Fibroblast of the aortic adventitia (primary cell): ENCODE measurements around the gene ADAMTS12. TPM values are rescaled to one million over a fixed set of nuclear protein-coding genes. Genes with fewer than 3 reads are reported as not detected.

Source experiments
- DNase-seq: peaks from one replicate; pipeline ENCODE4 v3.0.0-alpha.2; 2010; ENCODE audit warnings: low read depth
- H3K4me3 ChIP-seq: 2 replicates; pipeline ENCODE4 v1.5.1; 2011; ENCODE audit warnings: low read depth, mild to moderate bottlenecking, control low read depth, low read length, moderate library complexity
- total RNA-seq: library from RNA; depleted of rRNA; stranded (reverse); fragments of >200 nt; gene quantifications from 2 replicates; pipeline ENCODE4 v1.2.3, GENCODE V29; 2012; ENCODE audit warnings: low replicate concordance
- TF ChIP-seq, protein P1 (sequence below): IDR thresholded peaks from 2 replicates; pipeline ENCODE4 v1.5.1; 2011; ENCODE audit warnings: mild to moderate bottlenecking, low read length, control low read depth, inconsistent platforms; ENCODE audit not compliant: insufficient read depth

ADAMTS12 gene
- total RNA-seq, 1 donor, result 13.0 TPM

DNA sequence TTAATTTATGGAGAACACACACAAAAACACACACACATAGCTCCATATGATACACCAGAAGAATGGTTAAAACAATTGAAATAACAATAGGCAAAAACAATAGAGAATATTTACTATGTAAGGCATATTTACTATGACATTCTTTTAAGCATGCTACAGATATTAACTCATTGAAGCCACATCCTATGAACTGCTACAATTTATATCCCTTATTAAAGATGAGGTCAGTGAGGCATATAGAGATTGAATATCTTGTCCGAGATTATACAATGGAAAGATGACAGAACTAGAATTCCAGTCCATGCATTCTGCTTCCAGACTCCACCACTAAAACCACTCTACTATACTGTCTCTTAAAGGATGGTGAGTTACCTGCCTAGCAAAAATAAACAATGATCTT, 60.7 kb downstream of the ADAMTS12 start:
- TF ChIP-seq, protein P1, sequence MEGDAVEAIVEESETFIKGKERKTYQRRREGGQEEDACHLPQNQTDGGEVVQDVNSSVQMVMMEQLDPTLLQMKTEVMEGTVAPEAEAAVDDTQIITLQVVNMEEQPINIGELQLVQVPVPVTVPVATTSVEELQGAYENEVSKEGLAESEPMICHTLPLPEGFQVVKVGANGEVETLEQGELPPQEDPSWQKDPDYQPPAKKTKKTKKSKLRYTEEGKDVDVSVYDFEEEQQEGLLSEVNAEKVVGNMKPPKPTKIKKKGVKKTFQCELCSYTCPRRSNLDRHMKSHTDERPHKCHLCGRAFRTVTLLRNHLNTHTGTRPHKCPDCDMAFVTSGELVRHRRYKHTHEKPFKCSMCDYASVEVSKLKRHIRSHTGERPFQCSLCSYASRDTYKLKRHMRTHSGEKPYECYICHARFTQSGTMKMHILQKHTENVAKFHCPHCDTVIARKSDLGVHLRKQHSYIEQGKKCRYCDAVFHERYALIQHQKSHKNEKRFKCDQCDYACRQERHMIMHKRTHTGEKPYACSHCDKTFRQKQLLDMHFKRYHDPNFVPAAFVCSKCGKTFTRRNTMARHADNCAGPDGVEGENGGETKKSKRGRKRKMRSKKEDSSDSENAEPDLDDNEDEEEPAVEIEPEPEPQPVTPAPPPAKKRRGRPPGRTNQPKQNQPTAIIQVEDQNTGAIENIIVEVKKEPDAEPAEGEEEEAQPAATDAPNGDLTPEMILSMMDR, result no peak
- H3K4me3 ChIP-seq, result no peak overlapping the region
- DNase-seq, result no peak

DNA sequence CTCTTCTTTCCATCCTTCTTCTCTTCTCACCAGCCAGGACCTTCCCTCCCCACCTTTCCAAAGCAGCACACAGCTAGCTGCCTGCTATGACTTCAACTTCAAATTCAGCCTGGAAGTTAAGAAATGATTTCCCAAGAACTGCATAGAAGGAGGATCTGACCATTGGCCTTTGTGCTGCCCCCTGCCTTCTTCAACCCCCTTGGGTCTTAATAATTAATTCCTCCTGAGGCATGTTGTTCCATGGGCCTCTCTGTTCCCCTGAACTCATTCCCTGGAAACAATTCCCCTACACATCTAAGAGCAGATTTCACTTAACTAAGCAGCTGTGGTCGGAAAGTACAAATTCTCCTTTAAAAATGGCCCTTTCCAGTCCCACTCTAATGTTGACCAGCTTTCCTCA, 62.4 kb downstream of the ADAMTS12 start:
- H3K4me3 ChIP-seq, result no peak overlapping the region
- TF ChIP-seq, protein P1, result no peak
- DNase-seq, result no peak

DNA sequence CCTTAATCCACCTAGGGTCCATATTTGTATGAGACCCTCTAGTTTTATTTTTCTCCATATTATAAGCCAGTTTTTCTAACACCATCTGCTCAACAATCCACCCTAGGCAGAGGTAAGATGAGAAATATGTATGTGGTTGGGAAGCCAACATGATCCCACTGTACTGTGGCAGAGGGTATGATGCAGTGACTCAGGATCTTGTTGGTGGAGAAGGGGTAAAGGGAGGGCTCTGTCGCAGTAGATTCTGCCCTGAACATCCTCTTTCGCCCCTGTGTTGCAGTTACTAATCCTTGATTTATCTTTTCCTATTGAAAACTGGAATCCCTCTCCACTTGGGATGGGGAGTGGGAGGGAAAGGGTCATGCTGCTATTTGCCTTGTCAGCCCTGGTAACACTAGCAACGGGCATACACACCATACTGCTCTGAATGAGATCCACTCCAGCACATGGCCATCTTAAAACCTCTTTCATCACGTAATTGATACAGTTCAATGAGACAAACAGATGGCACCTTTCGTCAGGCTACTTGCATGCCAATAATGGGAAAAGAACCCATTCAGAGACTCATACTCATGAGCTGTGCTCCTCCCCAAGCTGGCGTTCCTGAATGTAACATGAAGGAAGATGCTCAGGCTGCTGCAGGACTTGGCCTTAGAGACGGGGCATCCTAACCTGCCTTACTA, 63.0 kb downstream of the ADAMTS12 start:
- TF ChIP-seq, protein P1, result no peak
- DNase-seq, result no peak
- H3K4me3 ChIP-seq, result no peak overlapping the region

DNA sequence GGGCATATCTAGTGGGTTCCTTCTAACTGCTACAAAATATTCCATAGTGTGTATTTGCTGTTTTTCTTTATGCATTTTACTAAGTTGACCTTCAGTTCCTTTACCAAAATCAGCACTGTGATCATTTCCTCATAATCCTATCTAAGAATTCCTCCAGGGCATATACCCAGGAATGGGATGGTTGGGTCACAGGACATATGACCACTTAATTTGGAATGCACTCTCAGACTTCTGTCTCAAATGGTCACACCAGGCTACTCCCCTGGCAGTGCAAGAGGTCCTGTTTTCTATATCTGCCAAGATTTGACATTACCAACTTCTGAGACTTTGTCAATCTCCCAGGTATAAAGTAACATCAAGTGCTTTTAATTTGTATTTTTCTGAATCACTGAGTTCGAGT, 63.9 kb downstream of the ADAMTS12 start:
- TF ChIP-seq, protein P1, result no peak
- no peak overlapping the region for H3K4me3 ChIP-seq
- peak; percentile 64 for DNase-seq

DNA sequence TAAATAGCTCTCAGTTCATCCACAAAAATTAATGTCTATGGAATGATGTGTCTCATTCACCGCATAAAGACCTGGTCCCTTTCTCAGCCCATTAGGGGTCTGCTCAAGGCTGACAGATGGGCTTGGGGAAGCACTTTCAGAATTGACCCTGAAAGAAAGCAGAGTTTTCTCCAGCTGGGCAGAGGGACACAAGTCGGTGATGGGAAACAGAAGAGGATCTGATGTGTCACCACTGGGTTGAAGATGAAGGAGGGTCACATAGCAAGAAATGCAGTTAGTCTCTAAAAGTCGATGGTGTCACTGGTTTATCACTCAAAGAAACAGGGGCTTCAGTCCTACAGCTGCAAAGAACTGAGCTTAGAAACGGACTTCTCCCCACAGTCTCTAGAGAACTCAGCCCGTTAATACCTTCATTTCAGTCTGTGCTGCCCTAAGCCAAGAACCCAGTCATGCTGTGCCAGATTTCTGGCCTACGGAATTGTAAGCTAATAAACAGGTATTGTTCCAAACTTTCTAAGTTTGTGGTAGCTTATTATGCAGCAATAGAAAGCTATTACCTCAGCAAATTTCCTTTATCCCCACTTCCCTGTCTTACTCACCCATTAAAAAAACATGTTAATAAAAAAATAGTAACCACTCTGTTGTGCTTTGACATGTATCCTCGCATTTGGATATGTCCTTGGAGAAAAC, 64.6 kb downstream of the ADAMTS12 start:
- H3K4me3 ChIP-seq, result no peak overlapping the region
- DNase-seq, result peak; percentile 49
- TF ChIP-seq, protein P1, result no peak

DNA sequence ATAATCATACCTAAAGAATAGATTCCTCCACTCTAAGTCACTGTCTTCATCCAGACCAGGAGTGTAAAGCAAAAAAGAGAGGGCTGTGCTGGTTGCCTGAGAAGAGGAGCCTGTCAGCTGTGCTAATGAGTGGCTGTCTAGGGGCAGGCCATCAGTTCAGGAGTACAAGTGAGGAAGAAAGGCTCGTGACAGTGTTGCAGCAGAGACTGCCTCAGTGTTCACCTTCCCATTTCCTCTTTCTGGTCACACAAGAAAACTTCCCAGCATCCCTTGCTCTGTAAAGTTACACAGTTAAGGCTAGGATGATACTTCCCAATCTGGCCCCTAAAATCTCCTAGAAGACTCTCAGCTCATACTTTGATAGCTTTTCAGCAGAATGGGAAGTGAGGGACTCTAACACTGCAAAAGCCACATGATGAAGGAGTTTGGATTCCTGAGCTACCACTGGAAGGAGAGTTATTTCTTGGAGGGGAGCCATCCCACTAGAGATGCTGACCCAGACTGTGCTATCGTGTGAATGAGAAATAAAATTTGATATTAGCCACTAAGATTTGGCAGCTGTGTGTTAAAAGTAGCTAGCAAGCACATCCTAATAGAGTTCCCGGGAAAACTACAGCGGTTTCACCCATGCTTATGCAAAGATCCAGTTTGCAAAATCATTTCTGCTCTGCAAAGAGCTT, 67.1 kb downstream of the ADAMTS12 start:
- TF ChIP-seq, protein P1, result no peak
- DNase-seq, result peak; percentile 95
- no peak overlapping the region for H3K4me3 ChIP-seq
